Fibroblast of skin of right quadriceps (primary cell): ENCODE results near the gene PMVK.
"Not testable (repeated sequence)": the region's sequence is repeated elsewhere in the genome, so short reads cannot be mapped to it uniquely, and the experiment has no call there.

Experiments
- DNase-seq: peaks from one replicate; pipeline ENCODE4 v3.0.0-alpha.2; 2013

Gene PMVK

GRCh38 chr1:154936555-154937084 is at the start of gene PMVK:
PMVK (minus strand) TSS chr1:154936719; CDS start chr1:154936685, 34 bp downstream.
- DNase-seq, result peak; percentile 97

GRCh38 chr1:154983776-154984466 is 47.4 kb upstream of the PMVK start:
- DNase-seq, result no peak

- peak; percentile 100 for DNase-seq
Measured at GRCh38 chr1:154982897-154983648, 46.6 kb upstream of the PMVK start, which contains the start of gene FLAD1. FLAD1 (plus strand) TSS chr1:154983344; CDS start chr1:154983695, 351 bp downstream.

DNA sequence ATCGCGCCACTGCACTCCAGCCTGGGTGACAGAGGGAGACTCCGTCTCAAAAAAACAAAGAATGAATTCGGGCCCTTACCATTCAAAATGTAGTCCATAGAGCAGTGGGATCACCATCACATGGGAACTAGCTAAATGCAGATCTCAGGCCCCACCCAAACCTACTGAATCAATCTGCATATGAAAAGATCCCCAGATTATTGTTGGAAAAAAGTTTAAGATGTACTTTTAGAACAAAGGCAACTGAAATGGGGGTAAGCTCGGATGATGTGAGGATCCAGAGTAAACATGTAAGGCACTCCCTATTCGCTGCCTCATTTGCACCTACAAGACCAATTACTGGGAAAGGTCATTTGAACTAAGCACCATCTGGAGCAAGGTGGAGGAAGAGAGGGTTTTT is 45.8 kb upstream of the PMVK start:
- DNase-seq, result no peak

DNA sequence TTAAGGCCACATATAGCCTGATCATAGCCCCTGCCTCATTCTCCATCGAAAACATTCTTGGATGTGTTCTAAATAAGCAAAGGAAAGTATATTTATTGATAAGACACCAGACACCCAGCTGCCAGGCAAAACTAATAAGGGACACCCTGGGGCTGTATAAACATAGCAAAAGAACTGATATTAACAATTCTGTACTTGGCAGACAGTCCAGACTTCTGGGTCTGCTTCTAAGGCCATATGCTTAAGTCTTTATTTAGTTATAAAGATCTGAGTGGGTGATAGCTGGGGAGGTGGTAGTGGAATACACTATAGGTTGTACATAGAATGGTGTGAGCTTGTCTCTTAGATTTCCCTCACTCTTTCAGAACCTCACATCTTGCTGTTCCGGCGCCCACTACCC is 41.8 kb upstream of the PMVK start:
- DNase-seq, result no peak

DNA sequence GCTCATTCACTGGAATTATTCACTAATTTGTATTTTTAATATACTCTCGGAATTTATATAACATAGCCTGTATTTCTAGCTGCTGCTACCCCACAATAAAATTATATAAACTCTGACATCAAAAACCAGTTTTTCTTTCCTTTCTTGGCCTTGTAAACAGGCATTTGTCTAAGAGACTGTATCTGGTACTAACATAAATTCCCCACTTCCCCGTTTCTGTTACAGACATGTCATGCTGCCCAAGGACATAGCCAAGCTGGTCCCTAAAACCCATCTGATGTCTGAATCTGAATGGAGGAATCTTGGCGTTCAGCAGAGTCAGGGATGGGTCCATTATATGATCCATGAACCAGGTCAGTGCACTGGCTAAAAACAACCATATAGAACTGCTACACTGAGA is 41.2 kb upstream of the PMVK start:
- DNase-seq, result not testable (repeated sequence)

GRCh38 chr1:154975409-154976059 is 39.0 kb upstream of the PMVK start:
- DNase-seq, result peak; percentile 44

- DNase-seq, result peak; percentile 96
Measured at GRCh38 chr1:154974808-154975408, 38.4 kb upstream of the PMVK start.

- peak; percentile 100 for DNase-seq
Measured at GRCh38 chr1:154974102-154974807, 37.7 kb upstream of the PMVK start, which contains the start of gene CKS1B. CKS1B (plus strand) TSS chr1:154974681; CDS start chr1:154974746, 65 bp downstream.

DNA sequence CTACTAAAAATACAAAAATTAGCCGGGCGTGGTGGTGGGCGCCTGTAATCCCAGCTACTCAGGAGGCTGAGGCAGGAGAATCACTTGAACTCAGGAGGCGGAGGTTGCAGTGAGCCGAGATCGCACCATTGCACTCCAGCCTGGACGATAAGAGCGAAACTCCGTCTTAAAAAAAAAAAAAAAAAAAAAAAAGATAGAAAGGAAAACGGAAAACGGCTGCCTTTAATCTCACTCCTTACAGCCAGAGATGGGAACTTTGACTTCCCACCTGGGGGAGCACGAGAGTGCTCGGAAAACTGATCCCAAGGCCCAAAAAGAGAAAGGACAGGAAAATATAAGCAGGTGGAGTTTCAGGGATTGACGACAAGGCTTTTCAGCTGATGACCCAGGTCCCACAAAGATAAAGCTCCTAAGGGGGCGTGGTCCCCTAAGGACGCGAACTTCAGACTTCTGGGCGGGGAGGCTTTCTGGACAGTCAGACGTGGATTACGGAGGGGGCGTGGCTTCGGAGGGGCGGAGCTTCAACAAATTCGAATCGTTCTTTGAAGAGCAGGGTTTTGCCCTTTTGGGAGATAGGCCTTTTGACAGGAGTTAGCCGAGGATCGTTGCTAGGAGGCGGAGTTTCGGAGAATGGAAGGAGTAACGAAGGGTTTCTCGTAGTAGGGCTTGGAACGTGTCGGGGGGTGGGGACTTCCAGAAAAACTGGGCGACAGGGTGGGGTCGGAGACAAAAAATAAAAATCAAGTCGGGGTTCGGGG is 37.0 kb upstream of the PMVK start:
- DNase-seq, result peak; percentile 98

- peak; percentile 99 for DNase-seq
Measured at GRCh38 chr1:154972517-154973343, 36.2 kb upstream of the PMVK start.

GRCh38 chr1:154972213-154972516 is 35.6 kb upstream of the PMVK start:
- no peak for DNase-seq

DNA sequence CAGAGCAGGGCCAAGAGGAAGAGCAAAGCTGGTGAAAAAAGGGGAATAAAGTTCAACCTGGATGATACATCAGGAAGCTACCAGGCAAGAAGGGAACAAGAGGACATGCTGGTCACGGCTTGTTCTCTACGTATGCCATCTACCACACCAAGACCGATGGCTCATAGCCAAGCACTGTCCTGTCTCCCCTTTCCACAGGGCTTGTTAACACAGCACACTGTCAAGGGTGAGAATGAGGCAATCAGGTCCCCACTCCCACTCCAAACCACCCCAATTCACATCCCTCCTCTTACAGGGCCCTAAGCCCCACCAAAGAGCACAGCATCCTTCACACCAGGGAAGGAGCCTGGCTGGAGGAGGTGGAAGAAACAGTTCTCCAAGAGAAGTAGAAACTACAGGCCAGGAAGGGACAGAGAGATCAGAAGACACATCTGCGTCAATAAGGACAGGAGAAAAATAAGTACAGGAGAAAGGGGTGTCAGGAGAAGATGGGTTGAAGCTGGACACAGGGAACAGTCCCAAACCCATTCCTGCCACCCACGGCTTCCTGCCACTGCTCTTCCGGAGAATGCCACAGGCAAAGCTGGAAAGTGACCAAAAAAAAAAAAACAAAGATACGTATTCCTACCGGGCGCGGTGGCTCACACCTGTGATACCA is 35.0 kb upstream of the PMVK start:
- DNase-seq, result no peak

GRCh38 chr1:154970631-154971340 is 34.3 kb upstream of the PMVK start, which contains the start of gene SHC1:
SHC1 (minus strand) TSS chr1:154970747; CDS start chr1:154970526, 221 bp downstream.
- peak; percentile 96 for DNase-seq

- no peak for DNase-seq
Measured at GRCh38 chr1:154969860-154970452, 33.4 kb upstream of the PMVK start.

GRCh38 chr1:154969246-154969645 is 32.7 kb upstream of the PMVK start:
- no peak for DNase-seq

DNA sequence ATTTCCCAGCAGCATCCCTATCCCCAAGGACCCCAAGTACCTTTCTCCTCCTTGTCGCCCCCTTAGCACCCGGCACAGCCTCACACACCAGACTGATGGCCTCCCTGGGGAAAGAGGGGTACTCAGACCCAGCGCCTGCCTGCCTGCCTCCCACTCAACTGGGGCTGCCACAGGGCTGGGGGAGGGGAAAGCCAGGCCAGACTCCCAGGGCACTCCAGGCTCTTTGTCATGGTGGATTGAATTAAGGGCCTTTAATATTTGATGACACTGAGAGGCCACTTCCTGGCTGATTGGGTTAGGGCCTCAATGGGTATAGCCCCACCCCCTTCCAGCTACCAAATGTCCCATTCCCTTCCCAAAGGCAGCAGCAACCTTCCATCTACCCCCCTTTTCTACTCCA is 32.2 kb upstream of the PMVK start:
- no peak for DNase-seq

GRCh38 chr1:154967331-154967950 is 30.9 kb upstream of the PMVK start:
- DNase-seq, result no peak
